HG03066 (cell line): ENCODE results near the gene EDIL3.
"Not testable (repeated sequence)": the region's sequence is repeated elsewhere in the genome, so short reads cannot be mapped to it uniquely, and the experiment has no call there.

Experiments
- ATAC-seq: cut with Tn5 transposase; IDR thresholded peaks from one replicate; pipeline ENCODE4 v1.9.1; 2021; ENCODE audit warnings: low read depth; ENCODE audit not compliant: unreplicated experiment

Gene EDIL3

GRCh38 chr5:84202136-84202535, 182.5 kb downstream of the EDIL3 start:
- ATAC-seq: no peak

DNA sequence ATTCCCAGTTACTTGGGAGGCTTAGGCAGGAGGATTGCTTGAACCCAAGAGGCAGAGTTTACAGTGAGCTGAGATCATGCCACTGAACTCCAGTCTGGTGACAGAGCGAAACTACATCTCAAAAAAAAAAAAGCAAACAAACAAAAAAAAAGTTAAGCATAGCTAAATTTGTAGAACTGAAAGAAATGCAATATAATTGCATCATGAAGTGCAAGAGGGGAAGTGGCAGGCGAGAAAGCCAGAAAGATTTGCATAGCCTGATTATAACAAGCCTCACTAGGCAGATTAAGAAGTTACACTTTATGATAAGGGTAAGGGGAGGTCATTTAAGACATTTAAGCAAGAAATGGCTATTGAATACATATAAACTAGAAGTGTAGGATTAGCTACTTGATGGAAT, 187.1 kb downstream of the EDIL3 start:
- peak; percentile 73 for ATAC-seq

GRCh38 chr5:84191281-84191680, 193.4 kb downstream of the EDIL3 start:
- no peak for ATAC-seq

- ATAC-seq: no peak
Observed at GRCh38 chr5:84184857-84185256, 199.8 kb downstream of the EDIL3 start.

- no peak for ATAC-seq
Observed at GRCh38 chr5:84181093-84181492, 203.6 kb downstream of the EDIL3 start.

DNA sequence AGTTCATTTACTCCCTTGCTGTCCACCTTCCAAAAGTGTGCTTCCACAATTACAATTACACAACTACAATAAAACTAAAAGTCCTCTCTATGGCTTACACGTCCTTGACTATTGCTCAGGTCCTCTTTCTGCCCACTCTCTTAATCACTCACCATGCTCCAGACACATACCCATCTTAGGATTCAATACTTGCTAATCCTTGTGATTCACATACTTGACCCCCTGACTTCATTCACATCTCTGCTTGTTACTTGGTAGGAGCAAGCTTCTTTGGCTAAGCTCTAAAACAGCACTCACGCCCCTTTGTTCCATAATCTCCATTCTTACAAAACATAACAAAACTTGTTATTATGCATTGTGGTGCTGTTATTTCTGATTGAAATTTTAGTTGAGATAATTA, 215.8 kb downstream of the EDIL3 start:
- no peak for ATAC-seq

DNA sequence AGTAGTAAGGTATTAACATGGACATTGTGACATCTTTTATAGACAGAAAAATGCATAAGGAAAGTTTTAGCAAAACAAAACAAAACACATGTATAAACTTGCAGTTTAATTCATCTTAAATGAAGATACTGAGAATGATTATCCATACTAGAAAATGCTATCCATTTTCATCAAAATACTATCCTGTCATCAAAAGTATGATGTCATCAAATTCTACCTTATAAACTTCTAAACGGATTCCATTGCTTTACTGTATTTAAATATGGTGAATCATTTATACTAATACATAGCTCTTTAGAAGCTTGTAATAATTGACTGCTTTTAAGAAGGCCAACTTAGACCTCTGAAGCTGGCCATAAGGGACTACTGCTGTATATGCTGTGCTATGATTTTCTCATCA, 221.0 kb downstream of the EDIL3 start:
- ATAC-seq: no peak

DNA sequence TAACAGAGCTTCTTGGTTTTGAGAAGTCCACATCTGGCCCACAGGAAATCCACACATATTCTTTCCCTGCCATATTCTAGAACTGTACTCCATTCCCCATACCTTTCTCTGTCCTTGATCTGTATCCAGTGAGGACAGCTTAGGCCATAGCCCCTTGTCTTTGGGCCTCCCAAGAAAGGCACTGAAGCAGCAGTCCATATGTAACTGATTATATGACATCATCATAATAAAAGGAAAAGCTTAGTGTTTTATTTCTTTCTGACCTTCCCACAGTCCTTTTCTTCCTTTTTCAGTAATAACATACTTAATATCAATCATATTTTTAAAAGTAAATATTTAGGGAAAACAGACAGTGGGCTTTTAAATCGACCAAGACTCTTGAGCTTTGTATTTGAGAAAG, 222.0 kb downstream of the EDIL3 start:
- no peak for ATAC-seq

DNA sequence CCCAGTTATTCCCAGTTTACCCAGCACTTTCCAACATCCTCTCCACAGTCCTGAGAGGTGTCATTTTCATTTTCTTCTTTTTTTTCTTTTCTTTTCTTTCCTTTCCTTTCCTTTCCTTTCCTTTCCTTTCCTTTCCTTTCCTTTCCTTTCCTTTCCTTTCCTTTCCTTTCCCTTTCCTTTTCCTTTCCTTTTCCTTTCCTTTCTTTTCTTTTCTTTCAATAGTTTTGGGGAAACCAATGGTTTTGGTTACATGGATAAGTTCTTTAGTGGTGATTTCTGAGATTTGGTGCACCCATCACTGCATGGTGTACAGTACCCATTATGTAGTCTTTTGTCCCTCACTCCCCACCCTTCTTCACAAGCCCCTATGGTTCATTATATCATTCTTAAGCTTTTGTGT, 224.0 kb downstream of the EDIL3 start:
- not testable (repeated sequence) for ATAC-seq

GRCh38 chr5:84149094-84149493, 235.6 kb downstream of the EDIL3 start:
- ATAC-seq: no peak

GRCh38 chr5:84148651-84149050, 236.0 kb downstream of the EDIL3 start:
- ATAC-seq: no peak

GRCh38 chr5:84137541-84137940, 247.1 kb downstream of the EDIL3 start:
- no peak for ATAC-seq

DNA sequence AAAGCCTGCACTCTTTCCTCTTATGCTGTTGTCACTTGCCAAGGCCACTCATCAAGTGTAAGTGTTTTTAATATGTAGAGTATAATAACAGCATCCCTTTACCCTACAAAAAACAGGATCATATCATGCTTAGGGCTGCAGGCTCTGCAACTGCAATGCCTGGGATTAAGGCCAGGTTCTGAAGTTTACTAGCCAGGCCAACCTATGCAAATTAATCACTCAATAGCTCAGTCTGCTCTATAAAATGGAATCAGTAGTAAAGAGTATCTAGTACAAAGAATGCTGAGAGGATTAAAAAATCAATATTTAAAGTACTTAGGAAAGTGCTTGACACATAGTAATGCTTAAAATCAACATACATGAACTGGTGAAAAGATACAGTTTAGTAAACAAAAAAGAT, 253.3 kb downstream of the EDIL3 start:
- no peak for ATAC-seq

GRCh38 chr5:84130006-84130580, 254.6 kb downstream of the EDIL3 start:
- ATAC-seq: no peak

GRCh38 chr5:84125216-84125615, 259.5 kb downstream of the EDIL3 start:
- ATAC-seq: no peak

DNA sequence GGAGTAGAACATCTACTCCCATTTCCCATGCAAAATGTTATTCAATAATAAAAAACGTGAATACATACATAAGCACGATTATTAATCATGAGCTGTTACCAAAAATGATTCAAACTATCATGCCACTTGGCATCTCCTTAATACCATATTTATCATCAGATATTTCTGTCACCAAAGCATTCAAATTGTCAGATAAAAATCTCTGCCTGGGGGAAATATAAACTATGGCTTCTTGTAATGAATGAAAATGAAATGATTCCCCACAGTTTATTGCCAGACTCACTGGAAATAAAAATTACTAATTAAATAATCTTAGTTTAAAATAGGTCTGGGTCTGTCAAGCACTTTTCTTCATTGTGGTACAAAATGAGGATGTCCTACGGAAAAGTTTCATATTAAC, 265.4 kb downstream of the EDIL3 start:
- no peak for ATAC-seq

- ATAC-seq: no peak
Observed at GRCh38 chr5:84118551-84118950, 266.1 kb downstream of the EDIL3 start.

DNA sequence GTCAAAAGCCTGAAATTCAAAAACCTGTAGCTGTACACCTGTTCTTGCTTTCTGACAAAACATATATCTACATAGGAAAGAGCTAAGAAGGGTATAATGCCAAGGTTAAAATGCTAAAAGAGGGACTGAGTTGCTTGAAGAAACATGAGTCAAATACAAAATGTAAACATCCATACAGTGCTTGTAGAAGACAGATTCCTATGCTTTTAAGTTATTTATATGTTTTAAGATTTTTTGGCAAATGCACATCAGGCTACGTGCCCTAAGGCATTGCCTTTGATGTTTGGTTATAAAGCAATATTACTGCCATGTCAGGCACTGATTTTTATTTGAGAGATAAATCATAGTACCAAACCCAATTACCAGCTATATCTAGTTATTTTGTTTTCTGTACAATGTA, 269.0 kb downstream of the EDIL3 start:
- ATAC-seq: no peak

DNA sequence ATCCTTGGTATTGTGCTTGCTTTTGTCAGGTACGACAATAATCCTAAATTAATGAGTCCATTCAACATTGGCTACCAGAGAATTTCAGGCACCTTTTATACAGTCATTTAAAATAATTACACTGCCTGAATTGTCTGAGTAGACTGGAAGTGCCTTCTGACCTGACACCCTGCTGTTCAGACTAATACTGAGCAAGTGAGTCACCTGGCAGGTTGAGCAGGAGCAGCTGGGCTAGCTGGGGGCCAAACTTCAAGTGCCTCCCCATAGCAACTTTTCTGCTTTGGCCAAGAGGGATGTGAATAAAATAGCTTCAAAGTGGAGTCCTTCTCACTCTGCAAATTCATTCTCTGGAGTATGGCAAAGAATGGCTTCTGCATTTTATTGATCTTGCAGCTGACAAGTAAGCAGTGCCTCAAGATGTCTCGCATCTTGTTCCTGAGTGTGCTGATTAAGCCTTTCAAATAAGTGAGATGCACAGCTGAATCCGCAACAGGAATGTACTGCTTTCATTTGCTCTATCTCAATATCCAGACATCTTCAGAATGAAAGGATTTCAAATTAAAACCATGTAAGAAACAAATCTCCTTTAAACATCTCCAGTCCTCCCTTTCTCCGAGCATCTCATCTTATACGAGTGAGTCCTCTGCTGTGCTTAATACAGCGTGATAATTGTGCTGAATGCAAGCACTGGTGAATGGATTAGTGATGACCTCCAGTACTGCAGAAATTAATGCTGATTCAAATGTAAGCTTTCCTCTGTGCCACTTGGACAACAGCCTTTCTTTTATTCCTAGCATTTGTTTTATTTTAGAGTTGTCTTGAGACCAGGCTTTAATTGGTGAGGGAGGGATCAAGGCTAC, 271.2 kb downstream of the EDIL3 start:
- ATAC-seq: no peak

DNA sequence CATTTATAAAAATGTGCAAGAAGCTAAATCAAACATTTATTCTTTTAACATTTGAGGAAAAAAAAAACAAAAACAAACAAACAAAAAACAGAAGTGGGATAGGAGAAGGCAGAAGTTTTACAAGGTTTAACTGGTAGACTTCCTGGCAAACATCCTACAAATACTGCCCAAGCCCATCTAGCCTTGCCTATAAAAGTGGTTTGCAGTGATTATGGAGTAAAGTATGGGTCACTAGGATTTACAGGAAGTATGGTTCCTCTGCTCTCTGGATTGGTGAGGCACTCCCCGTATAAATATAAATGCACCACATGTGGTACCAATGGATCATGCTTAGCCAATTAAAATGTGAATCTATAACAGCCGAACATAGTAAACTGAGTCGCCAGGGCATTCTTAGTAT, 291.9 kb downstream of the EDIL3 start:
- no peak for ATAC-seq

GRCh38 chr5:84091127-84091799, 293.4 kb downstream of the EDIL3 start:
- ATAC-seq: no peak

DNA sequence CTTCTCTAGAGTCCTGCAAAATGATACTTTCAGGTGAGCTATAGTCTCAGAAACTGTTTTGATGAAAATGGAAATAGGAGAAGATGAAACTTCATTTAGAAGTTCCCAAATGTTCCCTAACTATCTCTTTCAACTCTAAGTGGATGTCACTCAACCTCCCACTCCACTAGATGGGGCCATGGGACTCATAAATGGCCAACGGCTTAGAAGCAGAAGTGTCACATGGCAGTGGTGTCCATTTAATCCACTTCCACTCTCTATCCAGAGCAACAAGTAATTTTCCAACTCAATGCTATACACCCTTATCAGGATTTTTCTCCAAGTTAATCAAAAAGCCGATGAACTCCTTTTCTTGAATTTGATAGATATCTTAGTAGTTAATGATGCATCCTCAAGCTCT, 295.7 kb downstream of the EDIL3 start:
- ATAC-seq: no peak
